PC-9 (cell line): ENCODE measurements around the gene CHML.

Experiments
- CTCF ChIP-seq: fragments of 200-600 bp; sonication (generic); conservative IDR thresholded peaks from 2 replicates; pipeline ENCODE4 v1.6.1; 2017; ENCODE audit warnings: mixed run types, antibody characterized with exemption, mild to moderate bottlenecking, moderate library complexity
- EZH2 ChIP-seq: fragments of 200-600 bp; sonication (generic); IDR thresholded peaks from 2 replicates; pipeline ENCODE4 v1.8.0; 2017; ENCODE audit warnings: antibody characterized with exemption, low read depth

- no peak for TF ChIP-seq CTCF
- TF ChIP-seq EZH2 = no peak
These were observed 2.0 kb downstream of the CHML start for GRCh38 chr1:241638099-241638682.
